OCI-LY1 (cell line): Measurements from ENCODE around the gene KRT77.

Experiments
- H2AFZ ChIP-seq: fragments of 200-600 bp; sonication (generic), shearing (Covaris generic); 2 replicates; pipeline ENCODE4 v1.6.0; 2014; ENCODE audit warnings: antibody characterized with exemption, mild to moderate bottlenecking, low read length
- H3F3A ChIP-seq: fragments of 200-600 bp; sonication (generic), shearing (Covaris generic); 2 replicates; pipeline ENCODE4 v1.6.0; 2014; ENCODE audit warnings: mild to moderate bottlenecking, antibody characterized with exemption, low read length, moderate library complexity; ENCODE audit not compliant: insufficient read depth
- H3K27ac ChIP-seq: fragments of 200-600 bp; sonication (generic); 2 replicates; pipeline ENCODE4 v1.5.1; 2014; ENCODE audit warnings: low read length, mixed run types, mild to moderate bottlenecking, low read depth; ENCODE audit not compliant: poor library complexity, severe bottlenecking
- H3K27me3 ChIP-seq: fragments of 200-600 bp; sonication (generic); 2 replicates; pipeline ENCODE4 v1.6.0; 2014; ENCODE audit warnings: antibody characterized with exemption, mild to moderate bottlenecking, low read length, moderate library complexity; ENCODE audit not compliant: insufficient read depth
- H3K36me3 ChIP-seq: fragments of 200-600 bp; sonication (generic); 2 replicates; pipeline ENCODE4 v1.6.1; 2014; ENCODE audit warnings: mild to moderate bottlenecking, antibody characterized with exemption, low read length, moderate library complexity, mixed read lengths; ENCODE audit not compliant: insufficient read depth
- H3K4me1 ChIP-seq: fragments of 200-600 bp; sonication (generic); 2 replicates; pipeline ENCODE4 v1.5.1; 2014; ENCODE audit warnings: mild to moderate bottlenecking, low read length, moderate library complexity; ENCODE audit not compliant: insufficient read depth, severe bottlenecking
- H3K4me2 ChIP-seq: fragments of 200-600 bp; sonication (generic), shearing (Covaris generic); 2 replicates; pipeline ENCODE4 v1.6.1; 2014; ENCODE audit warnings: low read length
- H3K4me3 ChIP-seq: fragments of 200-600 bp; sonication (generic); 2 replicates; pipeline ENCODE4 v1.5.1; 2014; ENCODE audit warnings: low read length, low read depth, mild to moderate bottlenecking, mixed read lengths; ENCODE audit not compliant: poor library complexity, severe bottlenecking
- H3K79me2 ChIP-seq: fragments of 200-600 bp; shearing (Covaris generic); 2 replicates; pipeline ENCODE4 v1.6.1; 2016; ENCODE audit warnings: mixed run types, low read length, mixed read lengths; ENCODE audit not compliant: insufficient read depth
- H3K9ac ChIP-seq: fragments of 200-600 bp; sonication (generic), shearing (Covaris generic); 2 replicates; pipeline ENCODE4 v1.6.1; 2014; ENCODE audit warnings: mild to moderate bottlenecking, low read length, mixed read lengths
- H3K9me2 ChIP-seq: fragments of 200-600 bp; sonication (generic), shearing (Covaris generic); 2 replicates; pipeline ENCODE4 v1.6.1; 2014; ENCODE audit warnings: low read depth, mild to moderate bottlenecking, low read length, mixed read lengths
- H3K9me3 ChIP-seq: fragments of 200-600 bp; shearing (Covaris generic); 2 replicates; pipeline ENCODE4 v1.6.1; 2014; ENCODE audit warnings: low read length, mixed read lengths
- H4K20me1 ChIP-seq: fragments of 200-600 bp; sonication (generic), shearing (Covaris generic); 2 replicates; pipeline ENCODE4 v1.6.0; 2016; ENCODE audit warnings: mild to moderate bottlenecking, low read length; ENCODE audit not compliant: insufficient read depth
- EZH2 ChIP-seq: fragments of 200-600 bp; sonication (generic), shearing (Covaris generic); IDR thresholded peaks from 2 replicates; pipeline ENCODE4 v1.8.0; 2017; ENCODE audit warnings: borderline replicate concordance, mixed run types, mild to moderate bottlenecking, antibody characterized with exemption, low read length, moderate library complexity, mixed read lengths
- TF ChIP-seq, protein P1 (sequence below): fragments of 200-600 bp; sonication (generic), shearing (Covaris generic); IDR thresholded peaks from 2 replicates; pipeline ENCODE4 v1.5.1; 2017; ENCODE audit warnings: mild to moderate bottlenecking, antibody characterized with exemption, low read length, moderate library complexity, mixed read lengths

Gene KRT77

GRCh38 chr12:52662093-52662917 is 41.0 kb downstream of the KRT77 start:
- H3K9me3 ChIP-seq, result no peaks in the 10 kb centered on the region
- H2AFZ ChIP-seq, result no peak overlapping the region
- no peak overlapping the region for H3K4me3 ChIP-seq
- TF ChIP-seq EZH2, result no peak
- TF ChIP-seq, protein P1, sequence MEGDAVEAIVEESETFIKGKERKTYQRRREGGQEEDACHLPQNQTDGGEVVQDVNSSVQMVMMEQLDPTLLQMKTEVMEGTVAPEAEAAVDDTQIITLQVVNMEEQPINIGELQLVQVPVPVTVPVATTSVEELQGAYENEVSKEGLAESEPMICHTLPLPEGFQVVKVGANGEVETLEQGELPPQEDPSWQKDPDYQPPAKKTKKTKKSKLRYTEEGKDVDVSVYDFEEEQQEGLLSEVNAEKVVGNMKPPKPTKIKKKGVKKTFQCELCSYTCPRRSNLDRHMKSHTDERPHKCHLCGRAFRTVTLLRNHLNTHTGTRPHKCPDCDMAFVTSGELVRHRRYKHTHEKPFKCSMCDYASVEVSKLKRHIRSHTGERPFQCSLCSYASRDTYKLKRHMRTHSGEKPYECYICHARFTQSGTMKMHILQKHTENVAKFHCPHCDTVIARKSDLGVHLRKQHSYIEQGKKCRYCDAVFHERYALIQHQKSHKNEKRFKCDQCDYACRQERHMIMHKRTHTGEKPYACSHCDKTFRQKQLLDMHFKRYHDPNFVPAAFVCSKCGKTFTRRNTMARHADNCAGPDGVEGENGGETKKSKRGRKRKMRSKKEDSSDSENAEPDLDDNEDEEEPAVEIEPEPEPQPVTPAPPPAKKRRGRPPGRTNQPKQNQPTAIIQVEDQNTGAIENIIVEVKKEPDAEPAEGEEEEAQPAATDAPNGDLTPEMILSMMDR, result no peak
- H3K9ac ChIP-seq, result no peak overlapping the region
- H3K4me1 ChIP-seq, result no peaks in the 10 kb centered on the region
- no peaks in the 10 kb centered on the region for H3K79me2 ChIP-seq
- H3K4me2 ChIP-seq, result no peak overlapping the region
- no peaks in the 10 kb centered on the region for H4K20me1 ChIP-seq
- no peaks in the 10 kb centered on the region for H3K36me3 ChIP-seq
- H3K27me3 ChIP-seq, result 0 out of 2 replicates have a peak, but pooled peaks cover 3% of the 10 kb centered on the region
- no peak overlapping the region for H3K27ac ChIP-seq
- no peaks in the 10 kb centered on the region for H3F3A ChIP-seq
- H3K9me2 ChIP-seq, result no peaks in the 10 kb centered on the region

- TF ChIP-seq EZH2, result no peak
- TF ChIP-seq, protein P1, result no peak
- Histone ChIP-seq H4K20me1 (no peaks in the 10 kb centered on the region), H3K27me3 (0 out of 2 replicates have a peak, but pooled peaks cover 3% of the 10 kb centered on the region), H3F3A (no peaks in the 10 kb centered on the region), H3K79me2 (no peaks in the 10 kb centered on the region), H3K4me2 (no peak overlapping the region), H3K9ac (no peak overlapping the region), H3K4me1 (no peaks in the 10 kb centered on the region), H3K27ac (no peak overlapping the region), H3K9me3 (no peaks in the 10 kb centered on the region), H3K36me3 (no peaks in the 10 kb centered on the region), H2AFZ (no peak overlapping the region), H3K4me3 (no peak overlapping the region), H3K9me2 (no peaks in the 10 kb centered on the region)
These were observed 41.7 kb downstream of the KRT77 start for GRCh38 chr12:52661668-52662067.

GRCh38 chr12:52660934-52661499 is 42.3 kb downstream of the KRT77 start:
- no peaks in the 10 kb centered on the region for H4K20me1 ChIP-seq
- H3K4me2 ChIP-seq, result no peak overlapping the region
- no peaks in the 10 kb centered on the region for H3K4me1 ChIP-seq
- H3F3A ChIP-seq, result no peaks in the 10 kb centered on the region
- 0 out of 2 replicates have a peak, but pooled peaks cover 3% of the 10 kb centered on the region for H3K27me3 ChIP-seq
- no peak for TF ChIP-seq EZH2
- H3K36me3 ChIP-seq, result no peaks in the 10 kb centered on the region
- H3K27ac ChIP-seq, result no peak overlapping the region
- no peaks in the 10 kb centered on the region for H3K79me2 ChIP-seq
- H3K4me3 ChIP-seq, result no peak overlapping the region
- H3K9me3 ChIP-seq, result no peaks in the 10 kb centered on the region
- no peak overlapping the region for H2AFZ ChIP-seq
- no peak overlapping the region for H3K9ac ChIP-seq
- H3K9me2 ChIP-seq, result no peaks in the 10 kb centered on the region
